GM23338 (cell line): ENCODE measurements around the gene MYO5B. TPM values are rescaled to one million over a fixed set of nuclear protein-coding genes. Genes with fewer than 3 reads are reported as not detected.

Experiments used
- ATAC-seq: fragments of 200-7000 bp; cut with Tn5 transposase; 3 replicates; pipeline ENCODE4 v1.9.1; 2020
- DNase-seq: peaks from one replicate; pipeline ENCODE4 v3.0.0-alpha.2; 2015; ENCODE audit warnings: low spot score
- H2AFZ ChIP-seq: fragments of 200-600 bp; sonication (generic); 2 replicates; pipeline ENCODE4 v1.8.0; 2016; ENCODE audit warnings: antibody characterized with exemption, mild to moderate bottlenecking, moderate library complexity
- H3F3A ChIP-seq: fragments of 200-600 bp; sonication (generic); replicated peaks from 2 replicates; pipeline ENCODE4 v1.8.0; 2017; ENCODE audit warnings: antibody characterized with exemption, mixed run types, low read depth
- H3K27ac ChIP-seq: fragments of 200-600 bp; sonication (generic); 2 replicates; pipeline ENCODE4 v1.6.1; 2016; ENCODE audit warnings: low read depth
- H3K27me3 ChIP-seq: fragments of 200-600 bp; sonication (generic); 2 replicates; pipeline ENCODE4 v1.8.0; 2016; ENCODE audit warnings: mild to moderate bottlenecking, mixed run types, moderate library complexity; ENCODE audit not compliant: insufficient read depth
- H3K36me3 ChIP-seq: fragments of 200-600 bp; sonication (generic); 2 replicates; pipeline ENCODE4 v1.8.0; 2016; ENCODE audit warnings: mild to moderate bottlenecking; ENCODE audit not compliant: insufficient read depth
- H3K4me1 ChIP-seq: fragments of 200-600 bp; sonication (generic); 2 replicates; pipeline ENCODE4 v1.8.0; 2016; ENCODE audit warnings: mild to moderate bottlenecking, moderate library complexity; ENCODE audit not compliant: insufficient read depth
- H3K4me2 ChIP-seq: fragments of 200-600 bp; sonication (generic); 2 replicates; pipeline ENCODE4 v1.7.1; 2017; ENCODE audit warnings: mixed run types
- H3K4me3 ChIP-seq: fragments of 200-600 bp; sonication (generic); 2 replicates; pipeline ENCODE4 v1.6.1; 2016; ENCODE audit warnings: mixed run types
- H3K79me2 ChIP-seq: fragments of 200-600 bp; sonication (generic); replicated peaks from 2 replicates; pipeline ENCODE4 v1.8.0; 2017; ENCODE audit warnings: mild to moderate bottlenecking; ENCODE audit not compliant: insufficient read depth
- H3K9me2 ChIP-seq: fragments of 200-600 bp; sonication (generic); 2 replicates; pipeline ENCODE4 v1.8.0; 2017; ENCODE audit not compliant: insufficient read depth
- H4K20me1 ChIP-seq: fragments of 200-600 bp; sonication (generic); replicated peaks from 2 replicates; pipeline ENCODE4 v1.8.0; 2017; ENCODE audit warnings: mild to moderate bottlenecking; ENCODE audit not compliant: insufficient read depth
- H3K27ac Mint-ChIP-seq: 2 replicates; pipeline ENCODE4 v1.8.0; 2020; ENCODE audit warnings: inconsistent platforms, mild to moderate bottlenecking, moderate library complexity, mixed read lengths
- H3K27me3 Mint-ChIP-seq: 3 replicates; pipeline ENCODE4 v1.8.0; 2022; ENCODE audit warnings: low read depth, mild to moderate bottlenecking, moderate library complexity, mixed read lengths, inconsistent platforms; ENCODE audit not compliant: insufficient read depth, poor library complexity
- H3K36me3 Mint-ChIP-seq: 3 replicates; pipeline ENCODE4 v1.8.0; 2021; ENCODE audit warnings: low read depth, mild to moderate bottlenecking, inconsistent platforms, moderate library complexity, mixed read lengths
- H3K4me1 Mint-ChIP-seq: 3 replicates; pipeline ENCODE4 v1.8.0; 2020; ENCODE audit warnings: mild to moderate bottlenecking, inconsistent platforms, mixed read lengths
- H3K4me3 Mint-ChIP-seq: 3 replicates; pipeline ENCODE4 v1.8.0; 2021; ENCODE audit warnings: moderate library complexity, mild to moderate bottlenecking, inconsistent platforms, mixed read lengths
- H3K9me3 Mint-ChIP-seq: 3 replicates; pipeline ENCODE4 v1.8.0; 2020; ENCODE audit warnings: moderate library complexity, mild to moderate bottlenecking, inconsistent platforms, mixed read lengths
- CREB1 ChIP-seq: fragments of 250-450 bp; sonication (Bioruptor Pico); IDR thresholded peaks from 2 replicates; pipeline ENCODE4 v1.5.0; 2020; ENCODE audit warnings: low read depth, mild to moderate bottlenecking, moderate library complexity
- EZH2 ChIP-seq: fragments of 200-600 bp; sonication (generic); IDR thresholded peaks from one replicate; pipeline ENCODE4 v1.8.0; 2017; ENCODE audit warnings: antibody characterized with exemption, mild to moderate bottlenecking, low read depth; ENCODE audit not compliant: unreplicated experiment
- EZH2phosphoT487 ChIP-seq: fragments of 200-600 bp; sonication (generic); IDR thresholded peaks from one replicate; pipeline ENCODE4 v1.8.1; 2018; ENCODE audit warnings: antibody characterized with exemption; ENCODE audit not compliant: unreplicated experiment
- JUNB ChIP-seq: IDR thresholded peaks from one replicate; pipeline ENCODE4 v1.6.1; 2016; ENCODE audit warnings: antibody characterized with exemption; ENCODE audit not compliant: unreplicated experiment
- NANOG ChIP-seq: IDR thresholded peaks from 2 replicates; pipeline ENCODE4 v1.6.1; 2016; ENCODE audit warnings: antibody characterized with exemption, borderline replicate concordance
- POLR2AphosphoS5 ChIP-seq: IDR thresholded peaks from 2 replicates; pipeline ENCODE4 v1.6.1; 2016; ENCODE audit warnings: antibody characterized with exemption, low read depth
- STAT1 ChIP-seq: IDR thresholded peaks from one replicate; pipeline ENCODE4 v1.6.1; 2016; ENCODE audit warnings: antibody characterized with exemption; ENCODE audit not compliant: unreplicated experiment
- ZNF114 ChIP-seq: fragments of 250-450 bp; sonication (Bioruptor Pico); IDR thresholded peaks from 2 replicates; pipeline ENCODE4 v1.5.0; 2020; ENCODE audit warnings: mild to moderate bottlenecking, moderate library complexity
- ZNF331 ChIP-seq: fragments of 250-450 bp; sonication (Bioruptor Pico); IDR thresholded peaks from 2 replicates; pipeline ENCODE4 v1.5.0; 2020; ENCODE audit warnings: low read depth, mild to moderate bottlenecking, moderate library complexity
- polyA plus RNA-seq: library from polyadenylated mRNA; unstranded; fragments of >200 nt; fragmentation: Nextera tagmentation; extraction: Ambion mirVana; gene quantifications from 2 replicates; pipeline ENCODE4 v1.2.1, GENCODE V29; 2016
- total RNA-seq: library from RNA; depleted of rRNA; stranded (reverse); fragments of >200 nt; shearing (Covaris generic); gene quantifications from 2 replicates; pipeline ENCODE4 v1.2.3, GENCODE V29; 2014
- TF ChIP-seq, protein P1 (sequence below): IDR thresholded peaks from one replicate; pipeline ENCODE4 v1.6.1; 2018; ENCODE audit warnings: antibody characterized with exemption; ENCODE audit not compliant: unreplicated experiment
- TF ChIP-seq, protein P2 (sequence below): IDR thresholded peaks from 2 replicates; pipeline ENCODE4 v1.6.1; 2016; ENCODE audit warnings: antibody characterized with exemption
- TF ChIP-seq, protein P3 (sequence below), 2 experiments: fragments of 200-600 bp in 1 of 2; sonication (generic) in 1 of 2; conservative IDR thresholded peaks; 2 replicates each; pipeline versions ENCODE4 v1.5.1 to v1.6.1; 2016 to 2017; ENCODE audit warnings: antibody characterized with exemption in 2 of 2, low read depth in 2 of 2, mild to moderate bottlenecking in 2 of 2, moderate library complexity in 1 of 2

Gene MYO5B
- total and polyA plus RNA-seq, 2 experiments from 2014 or later: 3.2 to 19.1 TPM

DNA sequence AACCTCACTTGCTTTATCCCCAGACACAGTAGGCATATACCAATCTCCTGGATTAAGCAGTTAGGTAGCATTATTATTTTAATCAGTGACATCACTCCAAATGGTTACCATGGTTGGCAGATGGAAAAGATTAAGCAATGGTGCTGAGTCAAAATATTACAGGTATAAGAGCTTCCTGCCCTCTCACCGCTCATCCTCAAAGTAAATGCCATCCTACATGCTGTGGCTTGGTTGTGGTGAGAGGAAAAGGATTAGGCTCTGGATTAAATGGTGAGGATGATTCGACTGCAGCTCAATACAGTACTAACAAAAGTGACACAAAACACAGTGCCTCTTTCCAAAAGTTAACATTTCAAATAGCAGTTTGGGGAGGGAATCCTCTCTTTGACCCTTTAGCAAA, 272.7 kb downstream of the MYO5B start:
- H3K4me1 ChIP-seq: no peaks in the 10 kb centered on the region
- no peaks in the 10 kb centered on the region for H3K27me3 ChIP-seq
- Mint-ChIP-seq H3K27ac (no peak overlapping the region), H3K4me3 (no peak overlapping the region), H3K27me3 (no peaks in the 10 kb centered on the region), H3K36me3 (peaks cover 15% of the 10 kb centered on the region; the same call in 2 of the 3 replicates), H3K4me1 (no peaks in the 10 kb centered on the region; the same call in 1 of the 3 replicates), H3K9me3 (peaks cover 10% of the 10 kb centered on the region)
- no peak overlapping the region for H3K4me3 ChIP-seq
- no peaks in the 10 kb centered on the region for H3F3A ChIP-seq
- ATAC-seq (no peak), DNase-seq (no peak)
- no peaks in the 10 kb centered on the region for H3K36me3 ChIP-seq
- no peaks in the 10 kb centered on the region for H3K79me2 ChIP-seq
- no peak overlapping the region for H3K4me2 ChIP-seq
- H4K20me1 ChIP-seq: no peaks in the 10 kb centered on the region
- H2AFZ ChIP-seq: no peak overlapping the region
- no peak overlapping the region for H3K27ac ChIP-seq
- TF ChIP-seq, protein P1, sequence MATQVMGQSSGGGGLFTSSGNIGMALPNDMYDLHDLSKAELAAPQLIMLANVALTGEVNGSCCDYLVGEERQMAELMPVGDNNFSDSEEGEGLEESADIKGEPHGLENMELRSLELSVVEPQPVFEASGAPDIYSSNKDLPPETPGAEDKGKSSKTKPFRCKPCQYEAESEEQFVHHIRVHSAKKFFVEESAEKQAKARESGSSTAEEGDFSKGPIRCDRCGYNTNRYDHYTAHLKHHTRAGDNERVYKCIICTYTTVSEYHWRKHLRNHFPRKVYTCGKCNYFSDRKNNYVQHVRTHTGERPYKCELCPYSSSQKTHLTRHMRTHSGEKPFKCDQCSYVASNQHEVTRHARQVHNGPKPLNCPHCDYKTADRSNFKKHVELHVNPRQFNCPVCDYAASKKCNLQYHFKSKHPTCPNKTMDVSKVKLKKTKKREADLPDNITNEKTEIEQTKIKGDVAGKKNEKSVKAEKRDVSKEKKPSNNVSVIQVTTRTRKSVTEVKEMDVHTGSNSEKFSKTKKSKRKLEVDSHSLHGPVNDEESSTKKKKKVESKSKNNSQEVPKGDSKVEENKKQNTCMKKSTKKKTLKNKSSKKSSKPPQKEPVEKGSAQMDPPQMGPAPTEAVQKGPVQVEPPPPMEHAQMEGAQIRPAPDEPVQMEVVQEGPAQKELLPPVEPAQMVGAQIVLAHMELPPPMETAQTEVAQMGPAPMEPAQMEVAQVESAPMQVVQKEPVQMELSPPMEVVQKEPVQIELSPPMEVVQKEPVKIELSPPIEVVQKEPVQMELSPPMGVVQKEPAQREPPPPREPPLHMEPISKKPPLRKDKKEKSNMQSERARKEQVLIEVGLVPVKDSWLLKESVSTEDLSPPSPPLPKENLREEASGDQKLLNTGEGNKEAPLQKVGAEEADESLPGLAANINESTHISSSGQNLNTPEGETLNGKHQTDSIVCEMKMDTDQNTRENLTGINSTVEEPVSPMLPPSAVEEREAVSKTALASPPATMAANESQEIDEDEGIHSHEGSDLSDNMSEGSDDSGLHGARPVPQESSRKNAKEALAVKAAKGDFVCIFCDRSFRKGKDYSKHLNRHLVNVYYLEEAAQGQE: no peak
- TF ChIP-seq EZH2 (no peak), JUNB (no peak), EZH2phosphoT487 (no peak), ZNF331 (CRISPR knock-in tag) (no peak)
- peaks cover 11% of the 10 kb centered on the region for H3K9me2 ChIP-seq

DNA sequence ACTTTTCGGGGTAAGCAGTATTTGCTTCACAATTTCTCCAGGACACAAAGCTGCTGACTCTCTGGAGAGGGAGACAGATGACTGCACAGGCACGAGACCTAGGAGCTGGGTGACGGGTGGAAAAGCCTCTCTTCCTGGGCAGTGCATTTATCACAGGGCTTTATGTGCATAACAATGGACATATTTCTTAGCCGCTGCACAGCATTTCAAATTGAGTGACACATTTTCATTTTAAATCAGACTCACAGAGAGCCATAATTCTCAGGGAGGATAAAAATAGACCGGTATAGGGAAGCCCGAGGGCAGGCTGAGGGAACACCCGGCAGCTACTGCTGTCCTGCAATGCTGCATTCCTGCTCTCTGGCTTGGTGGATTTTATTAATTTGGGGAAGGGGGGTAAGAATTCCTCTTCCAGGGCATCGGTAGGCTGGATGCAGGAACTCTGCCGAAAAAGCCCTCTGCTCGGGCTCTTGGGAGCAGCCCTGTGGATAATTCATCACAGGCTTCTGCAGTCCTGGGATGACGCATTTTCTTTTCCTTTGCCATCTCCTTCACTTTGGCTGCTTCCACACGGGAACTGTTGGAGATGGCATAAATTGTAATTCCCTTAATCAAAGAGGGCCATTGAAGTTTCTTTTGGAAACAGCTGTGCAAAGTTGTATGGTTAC, 273.5 kb downstream of the MYO5B start:
- DNase-seq (no peak), ATAC-seq (no peak; the same call in 1 of the 3 replicates)
- no peak overlapping the region for H3K27ac ChIP-seq

DNA sequence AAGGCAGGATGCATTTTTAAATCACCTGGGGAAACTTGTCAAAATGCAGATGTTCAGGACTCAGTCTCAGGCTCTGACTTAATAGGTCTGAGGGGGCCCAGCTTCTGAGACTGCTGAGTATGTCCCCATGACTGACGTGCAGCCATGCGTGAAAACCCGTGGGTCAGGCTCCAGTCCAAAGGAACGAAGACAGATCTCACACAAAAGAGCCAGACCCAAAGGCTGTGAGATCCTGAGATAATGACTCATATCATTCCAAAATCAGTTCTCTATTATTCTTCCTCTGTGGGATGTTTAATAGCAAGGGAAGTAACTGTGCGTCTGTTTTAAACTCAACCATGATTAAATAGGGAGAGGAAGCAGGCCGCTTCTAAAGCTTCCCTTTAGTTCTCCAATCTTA, 274.2 kb downstream of the MYO5B start:
- ATAC-seq: no peak
- H3K27me3 Mint-ChIP-seq: no peaks in the 10 kb centered on the region
- no peak overlapping the region for H3K27ac ChIP-seq
- no peak overlapping the region for H3K4me3 Mint-ChIP-seq
- H3K9me3 Mint-ChIP-seq: peaks cover 10% of the 10 kb centered on the region
- no peaks in the 10 kb centered on the region for H3K36me3 ChIP-seq
- H3K27ac Mint-ChIP-seq: no peak overlapping the region
- H3K36me3 Mint-ChIP-seq: peaks cover 13% of the 10 kb centered on the region; the same call in 2 of the 3 replicates
- H3K4me2 ChIP-seq: no peak overlapping the region
- H3K9me2 ChIP-seq: peaks cover 11% of the 10 kb centered on the region; the same call in 1 of the 2 replicates
- no peaks in the 10 kb centered on the region for H3F3A ChIP-seq
- H3K27me3 ChIP-seq: no peaks in the 10 kb centered on the region
- no peak overlapping the region for H3K4me3 ChIP-seq
- peaks cover 3% of the 10 kb centered on the region for H3K4me1 Mint-ChIP-seq
- H3K79me2 ChIP-seq: no peaks in the 10 kb centered on the region
- no peak for DNase-seq
- no peaks in the 10 kb centered on the region for H3K4me1 ChIP-seq
- no peaks in the 10 kb centered on the region for H4K20me1 ChIP-seq
- H2AFZ ChIP-seq: no peak overlapping the region
- no peak for TF ChIP-seq ZNF114 (CRISPR knock-in tag)
- no peak for TF ChIP-seq POLR2AphosphoS5
- no peak for TF ChIP-seq EZH2
- TF ChIP-seq, protein P2, sequence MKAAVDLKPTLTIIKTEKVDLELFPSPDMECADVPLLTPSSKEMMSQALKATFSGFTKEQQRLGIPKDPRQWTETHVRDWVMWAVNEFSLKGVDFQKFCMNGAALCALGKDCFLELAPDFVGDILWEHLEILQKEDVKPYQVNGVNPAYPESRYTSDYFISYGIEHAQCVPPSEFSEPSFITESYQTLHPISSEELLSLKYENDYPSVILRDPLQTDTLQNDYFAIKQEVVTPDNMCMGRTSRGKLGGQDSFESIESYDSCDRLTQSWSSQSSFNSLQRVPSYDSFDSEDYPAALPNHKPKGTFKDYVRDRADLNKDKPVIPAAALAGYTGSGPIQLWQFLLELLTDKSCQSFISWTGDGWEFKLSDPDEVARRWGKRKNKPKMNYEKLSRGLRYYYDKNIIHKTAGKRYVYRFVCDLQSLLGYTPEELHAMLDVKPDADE: no peak
- TF ChIP-seq CREB1 (CRISPR knock-in tag): no peak
- no peak for TF ChIP-seq EZH2phosphoT487
- TF ChIP-seq JUNB: no peak
- TF ChIP-seq, protein P3, sequence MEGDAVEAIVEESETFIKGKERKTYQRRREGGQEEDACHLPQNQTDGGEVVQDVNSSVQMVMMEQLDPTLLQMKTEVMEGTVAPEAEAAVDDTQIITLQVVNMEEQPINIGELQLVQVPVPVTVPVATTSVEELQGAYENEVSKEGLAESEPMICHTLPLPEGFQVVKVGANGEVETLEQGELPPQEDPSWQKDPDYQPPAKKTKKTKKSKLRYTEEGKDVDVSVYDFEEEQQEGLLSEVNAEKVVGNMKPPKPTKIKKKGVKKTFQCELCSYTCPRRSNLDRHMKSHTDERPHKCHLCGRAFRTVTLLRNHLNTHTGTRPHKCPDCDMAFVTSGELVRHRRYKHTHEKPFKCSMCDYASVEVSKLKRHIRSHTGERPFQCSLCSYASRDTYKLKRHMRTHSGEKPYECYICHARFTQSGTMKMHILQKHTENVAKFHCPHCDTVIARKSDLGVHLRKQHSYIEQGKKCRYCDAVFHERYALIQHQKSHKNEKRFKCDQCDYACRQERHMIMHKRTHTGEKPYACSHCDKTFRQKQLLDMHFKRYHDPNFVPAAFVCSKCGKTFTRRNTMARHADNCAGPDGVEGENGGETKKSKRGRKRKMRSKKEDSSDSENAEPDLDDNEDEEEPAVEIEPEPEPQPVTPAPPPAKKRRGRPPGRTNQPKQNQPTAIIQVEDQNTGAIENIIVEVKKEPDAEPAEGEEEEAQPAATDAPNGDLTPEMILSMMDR (conservative IDR thresholded peaks at IDR 0.05; ENCODE audit: low read depth in 2 of 2): no peak
- no peak for TF ChIP-seq NANOG
- no peak for TF ChIP-seq STAT1

More for the DNA sequence above, 273.5 kb downstream of the MYO5B start:
- Mint-ChIP-seq H3K9me3 (peaks cover 10% of the 10 kb centered on the region), H3K27ac (no peak overlapping the region), H3K4me3 (no peak overlapping the region), H3K36me3 (peaks cover 15% of the 10 kb centered on the region; the same call in 2 of the 3 replicates), H3K27me3 (no peaks in the 10 kb centered on the region), H3K4me1 (no peaks in the 10 kb centered on the region; the same call in 1 of the 3 replicates)
- H3K4me2 ChIP-seq: no peak overlapping the region
- H3K79me2 ChIP-seq: no peaks in the 10 kb centered on the region
- no peak overlapping the region for H2AFZ ChIP-seq
- TF ChIP-seq POLR2AphosphoS5 (no peak), ZNF114 (CRISPR knock-in tag) (no peak)
- H3K4me1 ChIP-seq: no peaks in the 10 kb centered on the region
- no peaks in the 10 kb centered on the region for H3K27me3 ChIP-seq
- H3K4me3 ChIP-seq: no peak overlapping the region
- no peaks in the 10 kb centered on the region for H3F3A ChIP-seq
- H4K20me1 ChIP-seq: no peaks in the 10 kb centered on the region
- H3K9me2 ChIP-seq: peaks cover 11% of the 10 kb centered on the region; the same call in 1 of the 2 replicates
- no peaks in the 10 kb centered on the region for H3K36me3 ChIP-seq
